Right ventricle myocardium inferior (tissue), 1 donor: ENCODE data around the gene HPCAL4. TPM values are rescaled to one million over a fixed set of nuclear protein-coding genes. Genes with fewer than 3 reads are reported as not detected.
A peak's percentile ranks its signal among the peaks of the same experiment; 100 is the strongest.

ENCODE experiments used
- ATAC-seq: fragments of 200-7000 bp; cut with Tn5 transposase; one replicate; pipeline ENCODE4 v1.9.1; 2020; ENCODE audit warnings: mild to moderate bottlenecking, moderate library complexity
- DNase-seq: peaks from one replicate; pipeline ENCODE4 v3.0.0; 2021; ENCODE audit errors: missing footprints
- intact Hi-C: fragments of 100-400 bp; cut with DNase I; formaldehyde crosslinking; loops from one replicate; pipeline ENCODE4 v1.11.0; 2022
- total RNA-seq: library from RNA; stranded (reverse); fragmentation: NEBNext Ultra II Directional; extraction: Animal tissue kit (Norgen Biotek cat#: 25700); gene quantifications from one replicate; pipeline ENCODE4 v1.2.1, GENCODE V29; 2021
- donor health status: DM: no; HTN: yes; CAD: no; lungs with severe emphysema.

The HPCAL4 gene
- total RNA-seq, 1 donor from 2014 or later = 2.5 TPM

- no peak for DNase-seq
- intact Hi-C loops = no loop called here
- no peak for ATAC-seq
These were observed 32.1 kb downstream of the HPCAL4 start for GRCh38 chr1:39659110-39659509.

DNA sequence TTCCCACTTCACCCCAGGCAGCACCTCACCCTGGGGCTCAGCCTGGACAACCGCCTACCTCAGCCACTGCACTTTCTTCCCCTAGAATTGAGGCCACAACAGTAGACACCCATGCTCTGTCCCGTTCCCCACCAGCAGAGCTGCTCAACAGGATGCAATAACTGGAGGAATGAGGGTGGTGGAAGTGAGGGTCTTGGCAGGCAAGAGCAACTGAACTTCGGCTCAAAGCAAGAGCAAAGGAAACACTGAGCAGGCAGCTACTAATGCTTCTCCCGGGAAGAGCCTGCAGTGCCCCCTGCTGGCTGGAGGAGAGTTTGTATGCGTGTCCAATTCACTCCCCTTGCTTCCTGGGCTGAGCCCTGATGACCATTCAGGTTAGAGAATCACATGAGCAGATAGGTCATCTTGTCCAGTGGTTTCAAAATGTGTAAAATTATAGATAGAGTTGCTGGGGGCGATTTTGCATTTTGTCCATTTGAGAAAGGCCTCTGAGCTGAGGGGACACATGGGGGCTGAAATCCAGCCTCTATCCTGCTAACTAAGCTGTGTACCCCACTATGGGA lies 33.2 kb downstream of the HPCAL4 start:
- peak; percentile 77 for DNase-seq
- peak; percentile 57 for ATAC-seq
- intact Hi-C loops = no loop called here

DNA sequence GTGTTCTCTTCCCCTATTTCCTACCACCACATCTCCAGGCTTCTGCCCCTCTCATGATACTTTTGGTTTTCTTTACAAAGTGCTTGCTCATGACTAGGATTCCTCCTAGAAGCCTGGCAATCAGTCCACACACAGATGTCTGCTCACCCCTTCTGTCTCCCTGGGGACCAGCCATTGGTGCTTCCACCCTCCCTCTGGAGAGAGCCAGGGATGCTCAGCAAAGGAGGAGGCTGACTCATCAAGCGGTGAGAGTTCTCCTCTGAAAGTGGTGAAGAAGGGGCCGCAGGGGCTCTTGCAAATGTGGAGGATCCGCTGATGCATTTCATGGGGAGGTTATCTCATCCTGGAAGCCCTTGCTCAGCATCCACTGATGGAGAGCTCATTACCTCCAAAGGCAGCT lies 33.8 kb downstream of the HPCAL4 start:
- no peak for DNase-seq
- intact Hi-C loops = no loop called here
- ATAC-seq = no peak

DNA sequence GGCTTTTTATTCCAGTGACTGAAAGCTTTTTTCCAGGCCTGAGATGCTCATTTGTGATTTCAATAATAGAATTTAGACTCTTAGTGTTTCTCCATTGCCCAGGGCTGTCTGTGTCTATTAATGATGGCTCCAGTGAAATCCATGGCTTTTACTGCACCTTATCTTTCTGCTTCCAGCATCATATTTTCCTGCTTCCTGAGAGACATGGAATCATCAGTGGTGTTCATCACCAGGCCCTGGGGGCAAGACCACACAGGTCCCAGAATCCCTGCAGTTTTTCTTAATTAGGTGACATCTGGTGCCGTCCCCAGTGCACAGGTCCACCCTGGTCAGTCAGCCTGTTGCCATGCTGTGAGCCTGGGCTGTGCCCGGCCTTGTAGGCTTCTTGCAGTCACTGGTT lies 34.8 kb downstream of the HPCAL4 start:
- intact Hi-C loops = no loop called here
- DNase-seq = no peak
- ATAC-seq = no peak

DNA sequence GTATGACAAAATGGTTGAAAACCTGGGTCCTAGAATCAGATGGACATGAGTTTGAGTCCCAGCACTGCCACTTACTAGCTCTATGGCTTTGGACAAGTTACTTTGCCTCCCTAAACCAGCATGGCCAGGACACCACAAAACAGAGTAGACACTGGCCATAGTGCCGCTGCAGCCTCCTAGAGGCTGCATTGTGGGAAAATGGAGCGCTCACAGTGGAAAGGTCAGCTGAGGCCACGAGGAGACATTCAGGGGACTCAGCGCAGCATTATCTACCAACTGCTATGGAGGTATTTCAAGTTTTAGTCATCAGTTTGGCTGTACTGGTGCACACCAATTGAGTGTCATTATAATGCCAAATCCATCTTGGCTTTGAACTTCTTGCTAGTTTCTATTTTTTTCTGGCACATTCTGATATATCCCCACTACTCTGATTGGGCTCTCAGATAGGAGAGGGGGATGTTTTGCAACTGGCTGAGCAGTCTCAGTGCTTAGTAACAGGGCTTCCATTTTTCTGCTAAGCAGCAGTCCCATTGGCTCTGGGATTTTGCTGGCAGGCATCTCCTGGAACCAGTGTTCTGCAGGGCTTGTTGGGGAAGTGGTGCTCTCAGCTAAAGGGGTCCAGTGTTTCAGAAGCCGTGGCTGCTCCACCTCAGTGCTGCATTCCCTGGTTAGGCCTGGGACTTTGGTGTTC lies 35.5 kb downstream of the HPCAL4 start:
- intact Hi-C loops = no loop called here
- no peak for DNase-seq
- ATAC-seq = no peak

DNA sequence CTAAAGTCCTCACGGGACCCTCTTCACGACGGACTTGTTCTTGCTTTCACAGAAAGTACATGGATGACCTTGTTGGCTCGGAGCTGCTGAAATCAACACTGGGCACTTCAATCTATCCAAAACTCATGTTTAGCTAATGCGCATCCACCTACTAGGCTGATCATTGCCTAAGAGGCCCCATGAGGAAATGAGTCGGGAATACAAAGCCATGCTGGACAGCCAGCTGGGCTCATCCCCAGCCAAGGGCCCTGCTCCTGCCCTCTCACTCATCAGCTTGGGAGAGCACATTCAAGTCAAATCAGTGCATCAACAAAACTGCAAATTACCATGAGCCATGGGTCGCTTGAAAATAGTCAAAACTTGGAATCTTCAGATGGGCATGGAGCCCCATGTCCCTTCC lies 36.9 kb downstream of the HPCAL4 start:
- DNase-seq = no peak
- no peak for ATAC-seq
- intact Hi-C loops = no loop called here

DNA sequence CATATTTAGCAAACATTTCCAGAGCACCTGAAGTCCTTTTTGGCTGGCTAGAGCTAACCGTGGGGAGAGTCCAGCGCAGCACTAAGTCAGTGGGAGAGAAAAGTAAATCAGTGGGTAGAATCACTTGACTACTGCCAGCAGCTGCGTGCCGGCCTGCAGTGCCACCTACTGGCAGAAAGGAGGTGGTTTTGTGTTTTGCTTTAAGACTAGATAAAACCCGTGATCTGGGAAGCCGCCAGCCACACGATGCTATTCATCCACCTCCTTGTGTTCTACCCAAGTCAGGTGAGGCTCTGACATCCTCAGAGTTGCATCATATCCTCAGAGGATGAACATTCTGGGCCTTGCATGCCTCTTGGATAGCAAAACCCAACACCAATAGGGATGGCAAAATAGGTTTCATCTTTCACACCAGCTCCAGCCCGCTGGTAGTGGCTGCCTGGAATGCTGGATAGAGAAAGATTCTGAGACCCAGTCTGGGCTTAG lies 37.6 kb downstream of the HPCAL4 start:
- ATAC-seq (peak; percentile 65), DNase-seq (peak; percentile 88)
- intact Hi-C loops = loop anchor here (1.0 kb wide), 1 partner anchor 47 kb away; no protein-coding TSS in a partner anchor

GRCh38 chr1:39652554-39652953 lies 38.7 kb downstream of the HPCAL4 start:
- ATAC-seq (peak; percentile 5), DNase-seq (no peak)
- intact Hi-C loops = no loop called here

DNA sequence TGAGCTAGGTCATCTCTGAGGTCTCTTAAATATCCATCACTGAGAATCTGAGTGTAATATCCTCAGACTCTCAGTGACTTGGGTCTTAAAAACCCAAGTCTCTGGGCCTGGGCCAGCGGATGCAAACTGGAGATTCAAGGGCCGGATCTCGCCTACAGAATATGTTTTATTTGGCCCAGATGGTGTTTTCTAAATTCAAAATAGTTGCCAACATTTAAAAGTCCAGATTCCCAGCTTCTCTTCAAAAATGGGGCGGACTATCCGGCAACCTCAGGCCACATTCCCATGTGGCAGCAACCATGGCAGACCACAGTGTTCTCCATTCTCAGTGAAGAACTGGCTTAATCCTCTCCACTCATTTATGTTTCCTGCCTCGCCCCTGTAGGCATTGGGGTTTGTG lies 39.1 kb downstream of the HPCAL4 start:
- ATAC-seq (peak; percentile 75), DNase-seq (peak; percentile 85)
- intact Hi-C loops = no loop called here

- intact Hi-C loops = no loop called here
- DNase-seq (no peak), ATAC-seq (no peak)
These were observed 40.8 kb downstream of the HPCAL4 start for GRCh38 chr1:39650431-39650830.

DNA sequence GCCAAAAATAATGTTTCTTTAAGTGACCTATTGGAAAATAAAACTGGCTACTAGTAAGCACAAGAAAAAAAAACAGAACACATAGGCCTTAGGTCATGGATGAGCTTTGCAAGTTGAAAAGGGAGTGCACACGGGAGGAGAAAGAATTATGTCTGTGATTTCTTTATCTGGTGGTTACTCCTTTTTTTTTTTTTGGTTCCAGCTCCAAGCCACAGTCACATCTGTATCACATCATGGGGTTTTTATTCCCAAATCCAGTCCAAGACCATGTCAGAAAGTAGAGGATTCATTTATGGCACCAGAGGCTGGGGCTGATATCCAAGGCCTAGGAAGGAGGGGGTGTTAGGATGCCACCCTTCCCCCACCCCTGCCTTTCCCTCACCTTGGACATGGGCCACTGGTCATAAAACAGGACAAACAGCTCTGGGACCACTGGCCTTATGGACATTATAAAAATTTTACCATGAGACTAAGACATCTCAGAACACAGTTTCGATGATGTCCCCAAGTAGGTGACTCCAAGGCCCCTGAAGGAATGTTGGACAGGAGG lies 41.5 kb downstream of the HPCAL4 start:
- ATAC-seq (no peak), DNase-seq (no peak)
- intact Hi-C loops = no loop called here

- no peak for DNase-seq
- ATAC-seq = no peak
- intact Hi-C loops = no loop called here
These were observed 42.7 kb downstream of the HPCAL4 start for GRCh38 chr1:39648496-39648895.

- intact Hi-C loops = no loop called here
- DNase-seq = no peak
- ATAC-seq = no peak
These were observed 44.0 kb downstream of the HPCAL4 start for GRCh38 chr1:39647247-39647646.

GRCh38 chr1:39646232-39647081 lies 44.8 kb downstream of the HPCAL4 start:
- intact Hi-C loops = loop anchor here (1.0 kb wide), 1 partner anchor 21 kb away; no protein-coding TSS in a partner anchor
- peak; percentile 90 for ATAC-seq

GRCh38 chr1:39645411-39646043 lies 45.7 kb downstream of the HPCAL4 start:
- DNase-seq (no peak), ATAC-seq (no peak)
- intact Hi-C loops = loop anchor here (1.0 kb wide), 1 partner anchor 20 kb away; no protein-coding TSS in a partner anchor

More at GRCh38 chr1:39646232-39647081, 44.8 kb downstream of the HPCAL4 start:
- DNase-seq = peak; percentile 93

- DNase-seq (no peak), ATAC-seq (no peak)
- intact Hi-C loops = no loop called here
These were observed 47.5 kb downstream of the HPCAL4 start for GRCh38 chr1:39643705-39644104.

DNA sequence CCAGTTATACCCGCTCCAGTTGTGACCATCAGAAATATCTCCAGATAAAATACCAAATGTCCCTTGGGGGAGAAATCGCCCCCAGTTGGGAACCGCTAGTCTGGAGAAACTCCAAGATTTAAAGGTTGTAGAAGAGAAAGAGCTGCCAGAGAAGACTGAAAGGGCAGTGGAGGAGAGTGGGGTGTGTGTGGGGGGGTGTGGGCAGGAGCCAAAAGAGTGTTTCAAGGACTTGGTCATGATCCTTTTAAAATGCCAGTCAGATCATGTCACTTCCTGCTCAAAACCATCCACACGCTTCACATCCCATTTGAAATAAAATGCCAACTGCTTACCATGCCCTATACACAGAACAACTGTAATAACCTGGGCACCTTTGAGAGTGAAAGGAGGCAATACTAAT lies 48.4 kb downstream of the HPCAL4 start:
- no peak for DNase-seq
- ATAC-seq = no peak
- intact Hi-C loops = no loop called here

GRCh38 chr1:39640861-39641260 lies 50.4 kb downstream of the HPCAL4 start:
- intact Hi-C loops = no loop called here
- ATAC-seq = no peak
- DNase-seq = no peak
